Endothelial cell of umbilical vein (primary cell): ENCODE measurements around the gene MINAR2. TPM values are rescaled to one million over a fixed set of nuclear protein-coding genes. Genes with fewer than 3 reads are reported as not detected.

Source experiments
- BruUV-seq: library from RNA; stranded (reverse); fragments of 400-500 nt; replicated peaks from 2 replicates; lab custom pipeline; 2021; lab: Mats Ljungman, UMichigan
- CTCF ChIA-PET: fragments of 300-600, 350-600 bp; sonication (Branson Sonifier 250); formaldehyde crosslinking; loops from one replicate; lab custom pipeline; 2021; ENCODE audit warnings: antibody characterized with exemption, inconsistent platforms; lab: Charles Lee
- POLR2A ChIA-PET: fragments of 300-600, 350-600 bp; sonication (Branson Sonifier 250); formaldehyde crosslinking; loops from one replicate; lab custom pipeline; 2021; ENCODE audit warnings: antibody characterized with exemption, inconsistent platforms; lab: Charles Lee
- DNase-seq: peaks from one replicate; pipeline ENCODE4 v3.0.0-alpha.2; 2011; ENCODE audit warnings: low read depth, low spot score
- FAIRE-seq: peaks from 2 replicates; lab custom pipeline; 2011; peaks lifted over from hg19 to GRCh38; lab: Jason Lieb, UNC
- H2AFZ ChIP-seq: 2 replicates; pipeline ENCODE4 v1.6.0; 2012; ENCODE audit warnings: low read depth, low read length, control low read depth, inconsistent platforms
- H3K27ac ChIP-seq: 2 replicates; pipeline ENCODE4 v1.5.1; 2011; ENCODE audit warnings: low read depth, mild to moderate bottlenecking, control low read depth, low read length, moderate library complexity; ENCODE audit not compliant: insufficient read depth
- H3K27me3 ChIP-seq, 2 experiments: 2 replicates each; pipeline versions ENCODE4 v1.6.0 to v1.6.1; 2011; ENCODE audit warnings: low read length in 2 of 2, mixed read lengths in 1 of 2; ENCODE audit not compliant: control insufficient read depth in 2 of 2, insufficient read depth in 2 of 2
- H3K36me3 ChIP-seq, 2 experiments: 2 replicates in 1 of 2; 3 replicates in 1 of 2; pipeline ENCODE4 v1.5.1; 2011; ENCODE audit warnings: low read length in 2 of 2, mild to moderate bottlenecking in 1 of 2, moderate library complexity in 1 of 2; ENCODE audit not compliant: control insufficient read depth in 2 of 2, insufficient read depth in 2 of 2; ENCODE audit errors: extremely low read depth in 1 of 2
- H3K4me1 ChIP-seq: 3 replicates; pipeline ENCODE4 v1.5.1; 2011; ENCODE audit warnings: mild to moderate bottlenecking, low read length; ENCODE audit not compliant: control insufficient read depth, insufficient read depth; ENCODE audit errors: extremely low read depth
- H3K4me2 ChIP-seq: 2 replicates; pipeline ENCODE4 v1.6.1; 2011; ENCODE audit warnings: low read length, control low read depth, mixed read lengths; ENCODE audit not compliant: insufficient read depth
- H3K4me3 ChIP-seq, 3 experiments: fragments of 200-600 bp in 1 of 3; sonication (generic), shearing (Covaris generic) in 1 of 3; replicated peaks in 1 of 3; 2 replicates each; pipeline ENCODE4 v1.5.1; 2011 to 2016; ENCODE audit warnings: control low read depth in 3 of 3, low read length in 3 of 3, mild to moderate bottlenecking in 2 of 3, inconsistent platforms in 1 of 3, low read depth in 1 of 3, moderate library complexity in 1 of 3; ENCODE audit not compliant: insufficient read depth in 1 of 3
- H3K79me2 ChIP-seq: 2 replicates; pipeline ENCODE4 v1.6.0; 2012; ENCODE audit warnings: low read length, inconsistent platforms; ENCODE audit not compliant: control insufficient read depth, insufficient read depth
- H3K9ac ChIP-seq: replicated peaks from 2 replicates; pipeline ENCODE3; 2011; ENCODE audit warnings: low read length, control low read depth; ENCODE audit not compliant: insufficient read depth; ENCODE audit errors: extremely low read depth
- H3K9me1 ChIP-seq: replicated peaks from 3 replicates; pipeline ENCODE4 v1.6.0; 2011; ENCODE audit warnings: mild to moderate bottlenecking, low read length; ENCODE audit not compliant: control insufficient read depth, insufficient read depth; ENCODE audit errors: extremely low read depth
- H3K9me3 ChIP-seq: replicated peaks from 2 replicates; pipeline ENCODE4 v1.5.1; 2012; ENCODE audit warnings: low read length, inconsistent platforms; ENCODE audit not compliant: control insufficient read depth, insufficient read depth
- H4K20me1 ChIP-seq: replicated peaks from 2 replicates; pipeline ENCODE3; 2011; ENCODE audit warnings: mild to moderate bottlenecking, low read length; ENCODE audit not compliant: control insufficient read depth, insufficient read depth; ENCODE audit errors: extremely low read depth
- FOS ChIP-seq: IDR thresholded peaks from 2 replicates; pipeline ENCODE4 v1.6.1; 2011; ENCODE audit warnings: mild to moderate bottlenecking, low read length, moderate library complexity, borderline replicate concordance; ENCODE audit not compliant: insufficient read depth
- GATA2 ChIP-seq: IDR thresholded peaks from 2 replicates; pipeline ENCODE4 v1.7.0; 2011; ENCODE audit warnings: low read depth, mild to moderate bottlenecking, moderate library complexity, mixed read lengths, low read length; ENCODE audit not compliant: insufficient read length, insufficient read depth
- JUN ChIP-seq: IDR thresholded peaks from 2 replicates; pipeline ENCODE4 v1.6.1; 2011; ENCODE audit warnings: borderline replicate concordance, low read depth; ENCODE audit not compliant: insufficient read length, insufficient read depth
- MYC ChIP-seq: IDR thresholded peaks from one replicate; pipeline ENCODE4 v1.6.1; 2011; ENCODE audit warnings: mild to moderate bottlenecking, low read depth, low read length
- POLR2A ChIP-seq: IDR thresholded peaks from 2 replicates; pipeline ENCODE4 v1.6.1; 2012; ENCODE audit warnings: low read depth, mild to moderate bottlenecking, control low read depth, low read length
- POLR2AphosphoS5 ChIP-seq: IDR thresholded peaks from 2 replicates; pipeline ENCODE4 v1.6.1; 2012; ENCODE audit warnings: low read depth, mild to moderate bottlenecking, control low read depth, low read length, moderate library complexity; ENCODE audit not compliant: insufficient read depth
- dilution Hi-C: fragments of 300-500 bp; cut with MboI; formaldehyde crosslinking; loops from one replicate; pipeline ENCODE4 v1.15.0; 2019; ENCODE audit warnings: low sequenced_read_pairs; ENCODE audit not compliant: extremely low pct_ligation_motif_present
- intact Hi-C: fragments of 100-400 bp; cut with micrococcal nuclease; formaldehyde crosslinking; loops from one replicate; pipeline ENCODE4 v1.10.0; 2022
- polyA plus RNA-seq, 4 experiments: library from polyadenylated mRNA; depleted of rRNA in 3 of 4; stranded (reverse) in 3 of 4; unstranded in 1 of 4; fragments of >200 nt; gene quantifications; 2 replicates each; pipeline versions ENCODE4 v1.2.1 to v1.2.3, GENCODE V29; 2011 to 2012; ENCODE audit warnings: missing spikeins in 1 of 4
- total RNA-seq: library from RNA; stranded (reverse); gene quantifications from 2 replicates; pipeline ENCODE4 v1.2.3, GENCODE V29; 2021
- TF ChIP-seq, protein P1 (sequence below), 2 donors: IDR thresholded peaks; 1 replicate in 1 of 2; 2 replicates in 1 of 2; pipeline ENCODE4 v1.5.1; 2011; ENCODE audit warnings: low read length in 2 of 2, mild to moderate bottlenecking in 2 of 2, moderate library complexity in 2 of 2, control low read depth in 1 of 2, inconsistent platforms in 1 of 2, low read depth in 1 of 2; ENCODE audit not compliant: insufficient read depth in 1 of 2; ENCODE audit errors: extremely low read depth in 1 of 2
- TF ChIP-seq, protein P2 (sequence below): IDR thresholded peaks from 2 replicates; pipeline ENCODE4 v1.6.1; 2011; ENCODE audit not compliant: insufficient read depth, insufficient read length

Gene MINAR2
- total and polyA plus RNA-seq, 2 donors (not counting 3 experiments of a cell fraction or from before 2014, with no cell fraction given): not detected

DNA sequence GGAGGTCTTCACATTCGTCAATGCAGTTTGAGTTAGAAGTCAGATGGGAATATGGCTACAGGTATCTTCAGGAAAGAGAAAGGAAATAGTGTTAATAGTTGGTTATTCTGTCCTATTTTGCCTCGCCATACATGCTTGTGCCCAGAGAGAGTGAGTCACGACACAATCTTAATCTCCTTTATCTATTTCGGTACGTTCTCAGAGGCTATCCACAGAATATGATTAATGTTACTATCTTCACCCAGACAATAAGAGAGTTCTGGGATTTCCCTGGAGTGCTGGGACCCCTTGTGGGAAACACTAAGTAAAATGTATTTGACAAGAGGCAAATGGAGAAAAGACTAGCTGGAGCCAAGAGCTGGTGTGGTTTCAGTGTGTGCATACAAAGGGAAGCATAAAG lies 25.5 kb downstream of the MINAR2 start:
- CTCF ChIA-PET: interaction anchor here (1.2 to 4.7 kb wide), 6 partner anchors 10 to 368 kb away, joined by 3 to 223 read pairs (median 22); no protein-coding TSS in a partner anchor
- Histone ChIP-seq H3K4me2 (no peak overlapping the region), H3K4me1 (no peaks in the 10 kb centered on the region), H3K36me3 (no peaks in the 10 kb centered on the region), H3K9me1 (no peaks in the 10 kb centered on the region), H3K9me3 (no peaks in the 10 kb centered on the region), H4K20me1 (no peaks in the 10 kb centered on the region), H3K4me3 (no peak overlapping the region), H2AFZ (no peak overlapping the region), H3K79me2 (no peaks in the 10 kb centered on the region), H3K9ac (no peak overlapping the region), H3K27ac (no peak overlapping the region), H3K27me3 (peaks cover 0 to 2% of the 10 kb centered on the region in 2 experiments)
- TF ChIP-seq MYC (no peak), FOS (no peak), POLR2AphosphoS5 (no peak), JUN (no peak), GATA2 (no peak), POLR2A (no peak)
- TF ChIP-seq, protein P1, sequence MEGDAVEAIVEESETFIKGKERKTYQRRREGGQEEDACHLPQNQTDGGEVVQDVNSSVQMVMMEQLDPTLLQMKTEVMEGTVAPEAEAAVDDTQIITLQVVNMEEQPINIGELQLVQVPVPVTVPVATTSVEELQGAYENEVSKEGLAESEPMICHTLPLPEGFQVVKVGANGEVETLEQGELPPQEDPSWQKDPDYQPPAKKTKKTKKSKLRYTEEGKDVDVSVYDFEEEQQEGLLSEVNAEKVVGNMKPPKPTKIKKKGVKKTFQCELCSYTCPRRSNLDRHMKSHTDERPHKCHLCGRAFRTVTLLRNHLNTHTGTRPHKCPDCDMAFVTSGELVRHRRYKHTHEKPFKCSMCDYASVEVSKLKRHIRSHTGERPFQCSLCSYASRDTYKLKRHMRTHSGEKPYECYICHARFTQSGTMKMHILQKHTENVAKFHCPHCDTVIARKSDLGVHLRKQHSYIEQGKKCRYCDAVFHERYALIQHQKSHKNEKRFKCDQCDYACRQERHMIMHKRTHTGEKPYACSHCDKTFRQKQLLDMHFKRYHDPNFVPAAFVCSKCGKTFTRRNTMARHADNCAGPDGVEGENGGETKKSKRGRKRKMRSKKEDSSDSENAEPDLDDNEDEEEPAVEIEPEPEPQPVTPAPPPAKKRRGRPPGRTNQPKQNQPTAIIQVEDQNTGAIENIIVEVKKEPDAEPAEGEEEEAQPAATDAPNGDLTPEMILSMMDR (IDR thresholded peaks at IDR 0.05; ENCODE audit: extremely low read depth in 1 of 2, insufficient read depth in 1 of 2, low read depth in 1 of 2, low read length in 2 of 2): no peak
- TF ChIP-seq, protein P2, sequence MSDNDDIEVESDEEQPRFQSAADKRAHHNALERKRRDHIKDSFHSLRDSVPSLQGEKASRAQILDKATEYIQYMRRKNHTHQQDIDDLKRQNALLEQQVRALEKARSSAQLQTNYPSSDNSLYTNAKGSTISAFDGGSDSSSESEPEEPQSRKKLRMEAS: no peak
- BruUV-seq: no TSS peak
- dilution Hi-C loops: no loop called here
- intact Hi-C loops: loop anchor here (5.0 kb wide), 1 partner anchor 939 kb away; no protein-coding TSS in a partner anchor
- no peak for FAIRE-seq
- no peak for DNase-seq
- POLR2A ChIA-PET: no interaction called here
